Measurements from ENCODE around the gene WWOX. TPM values are rescaled to one million over a fixed set of nuclear protein-coding genes. Genes with fewer than 3 reads are reported as not detected.

WWOX gene
- total RNA-seq, 1 donor from 2014 or later = 8.9 TPM

DNA sequence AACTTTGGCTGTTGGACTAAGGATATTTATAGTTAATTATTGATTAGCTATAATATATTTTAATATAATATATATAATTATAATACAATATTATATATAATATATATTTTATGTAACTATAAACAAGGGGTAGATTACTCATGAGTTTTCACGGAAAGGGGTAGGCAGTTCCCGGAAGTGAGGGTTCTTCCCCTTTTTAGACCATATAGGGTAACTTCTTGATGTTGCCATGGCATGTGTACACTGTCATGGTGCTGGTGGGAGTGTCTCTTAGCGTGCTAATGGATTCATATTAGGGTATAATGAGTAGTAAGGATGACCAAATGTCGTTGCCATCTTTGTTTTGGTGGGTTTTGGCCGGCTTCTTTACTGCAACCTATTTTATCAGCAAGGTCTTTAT is 315.6 kb downstream of the WWOX start:
- no peaks in the 10 kb centered on the region for H3K4me1 ChIP-seq
- no peak for DNase-seq
- H3K27me3 ChIP-seq (ENCODE audit: low read depth) = no peaks in the 10 kb centered on the region
- peaks cover 11% of the 10 kb centered on the region for H3K9me3 ChIP-seq (replicated peaks)
- H3K4me3 ChIP-seq = no peak overlapping the region
- H3K36me3 ChIP-seq = no peaks in the 10 kb centered on the region
- intact Hi-C loops (cut with micrococcal nuclease) = loop anchor here (5.0 kb wide), 1 partner anchor 268 kb away; no protein-coding TSS in a partner anchor
- no peak overlapping the region for H3K27ac ChIP-seq (replicated peaks)
- TF ChIP-seq, protein P1, sequence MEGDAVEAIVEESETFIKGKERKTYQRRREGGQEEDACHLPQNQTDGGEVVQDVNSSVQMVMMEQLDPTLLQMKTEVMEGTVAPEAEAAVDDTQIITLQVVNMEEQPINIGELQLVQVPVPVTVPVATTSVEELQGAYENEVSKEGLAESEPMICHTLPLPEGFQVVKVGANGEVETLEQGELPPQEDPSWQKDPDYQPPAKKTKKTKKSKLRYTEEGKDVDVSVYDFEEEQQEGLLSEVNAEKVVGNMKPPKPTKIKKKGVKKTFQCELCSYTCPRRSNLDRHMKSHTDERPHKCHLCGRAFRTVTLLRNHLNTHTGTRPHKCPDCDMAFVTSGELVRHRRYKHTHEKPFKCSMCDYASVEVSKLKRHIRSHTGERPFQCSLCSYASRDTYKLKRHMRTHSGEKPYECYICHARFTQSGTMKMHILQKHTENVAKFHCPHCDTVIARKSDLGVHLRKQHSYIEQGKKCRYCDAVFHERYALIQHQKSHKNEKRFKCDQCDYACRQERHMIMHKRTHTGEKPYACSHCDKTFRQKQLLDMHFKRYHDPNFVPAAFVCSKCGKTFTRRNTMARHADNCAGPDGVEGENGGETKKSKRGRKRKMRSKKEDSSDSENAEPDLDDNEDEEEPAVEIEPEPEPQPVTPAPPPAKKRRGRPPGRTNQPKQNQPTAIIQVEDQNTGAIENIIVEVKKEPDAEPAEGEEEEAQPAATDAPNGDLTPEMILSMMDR (IDR thresholded peaks at IDR 0.05; ENCODE audit: borderline replicate concordance) = no peak

DNA sequence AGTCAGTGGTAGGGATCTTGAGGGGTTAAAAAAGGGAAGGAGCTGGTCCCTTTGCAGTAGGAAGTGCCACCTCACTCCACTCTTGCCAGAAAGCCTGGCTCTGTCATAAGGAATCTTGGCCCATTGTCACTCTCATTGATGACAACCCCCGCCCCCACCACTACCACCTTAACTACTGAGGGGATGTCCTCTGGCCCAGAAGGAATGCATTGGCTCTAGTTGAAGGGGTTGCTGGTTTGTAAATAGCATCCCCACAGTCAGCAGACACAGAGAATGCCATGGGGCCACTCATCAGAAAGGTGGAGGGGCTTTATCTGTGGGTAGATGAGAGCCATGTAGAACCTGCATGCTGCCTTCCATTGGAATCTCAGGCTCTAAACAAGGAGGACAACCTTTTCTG is 316.2 kb downstream of the WWOX start:
- no peak overlapping the region for H3K4me3 ChIP-seq
- no peak for DNase-seq
- no peaks in the 10 kb centered on the region for H3K27me3 ChIP-seq (ENCODE audit: low read depth)
- H3K36me3 ChIP-seq = no peaks in the 10 kb centered on the region
- peaks cover 11% of the 10 kb centered on the region for H3K9me3 ChIP-seq (replicated peaks)
- H3K4me1 ChIP-seq = no peaks in the 10 kb centered on the region
- TF ChIP-seq, protein P1 (IDR thresholded peaks at IDR 0.05; ENCODE audit: borderline replicate concordance) = no peak
- no peak overlapping the region for H3K27ac ChIP-seq (replicated peaks)
- intact Hi-C loops (cut with micrococcal nuclease) = loop anchor here (5.0 kb wide), 1 partner anchor 268 kb away; no protein-coding TSS in a partner anchor

DNA sequence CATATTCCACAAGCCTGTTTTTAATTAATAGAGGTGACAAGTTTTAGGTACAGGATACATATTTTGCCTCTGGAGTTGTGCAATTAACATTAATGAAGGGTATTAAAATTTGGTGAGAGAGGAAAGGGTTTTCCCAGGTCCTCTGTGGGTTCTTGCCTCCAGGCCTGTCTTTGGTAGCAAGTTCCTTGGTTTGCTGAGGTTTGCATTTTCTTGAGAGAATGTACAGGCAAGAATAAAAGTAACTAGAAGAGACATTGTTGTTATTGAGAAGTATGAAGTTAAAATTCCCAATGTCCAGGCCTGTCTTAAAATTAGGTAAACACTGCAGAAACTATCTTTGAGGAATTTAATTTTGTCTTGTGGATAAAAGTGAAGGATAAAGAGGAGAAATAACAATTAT is 316.9 kb downstream of the WWOX start:
- Histone ChIP-seq H3K4me1 (no peaks in the 10 kb centered on the region), H3K27ac (replicated peaks) (no peak overlapping the region), H3K36me3 (no peaks in the 10 kb centered on the region), H3K27me3 (ENCODE audit: low read depth) (no peaks in the 10 kb centered on the region), H3K4me3 (no peak overlapping the region), H3K9me3 (replicated peaks) (peaks cover 11% of the 10 kb centered on the region)
- intact Hi-C loops (cut with micrococcal nuclease) = loop anchor here (5.0 kb wide), 1 partner anchor 269 kb away; no protein-coding TSS in a partner anchor
- no peak for DNase-seq
- TF ChIP-seq, protein P1 (IDR thresholded peaks at IDR 0.05; ENCODE audit: borderline replicate concordance) = no peak

DNA sequence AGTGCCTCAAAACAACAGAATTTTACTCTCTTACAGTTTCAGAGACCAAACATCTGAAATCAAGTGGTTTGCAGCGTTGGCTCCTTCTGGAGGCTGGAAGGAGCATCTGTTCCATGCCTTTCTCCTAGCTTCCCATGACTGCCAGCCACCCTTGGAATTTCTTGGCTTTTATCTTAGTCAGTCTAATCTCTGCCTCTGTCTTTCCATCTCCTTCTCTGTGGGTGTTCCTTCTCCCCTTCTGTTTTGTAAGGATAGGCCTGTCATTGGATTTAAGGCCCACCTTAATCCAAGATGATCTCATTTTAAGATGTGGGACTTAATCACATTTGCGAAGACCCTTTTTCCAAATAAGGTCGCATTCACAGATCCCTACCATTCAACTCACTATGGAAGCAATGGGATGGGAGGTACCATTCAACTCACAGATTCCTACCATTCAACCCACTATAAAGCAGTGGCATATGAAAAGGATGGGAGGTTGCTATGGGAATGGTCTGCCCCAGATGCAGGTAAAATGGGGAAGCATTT is 321.8 kb downstream of the WWOX start:
- Histone ChIP-seq H3K4me1 (no peaks in the 10 kb centered on the region), H3K4me3 (no peak overlapping the region), H3K36me3 (no peaks in the 10 kb centered on the region), H3K27ac (replicated peaks) (no peak overlapping the region), H3K9me3 (replicated peaks) (no peaks in the 10 kb centered on the region), H3K27me3 (ENCODE audit: low read depth) (no peaks in the 10 kb centered on the region)
- intact Hi-C loops (cut with micrococcal nuclease) = no loop called here
- TF ChIP-seq, protein P1 (IDR thresholded peaks at IDR 0.05; ENCODE audit: borderline replicate concordance) = no peak
- no peak for DNase-seq

DNA sequence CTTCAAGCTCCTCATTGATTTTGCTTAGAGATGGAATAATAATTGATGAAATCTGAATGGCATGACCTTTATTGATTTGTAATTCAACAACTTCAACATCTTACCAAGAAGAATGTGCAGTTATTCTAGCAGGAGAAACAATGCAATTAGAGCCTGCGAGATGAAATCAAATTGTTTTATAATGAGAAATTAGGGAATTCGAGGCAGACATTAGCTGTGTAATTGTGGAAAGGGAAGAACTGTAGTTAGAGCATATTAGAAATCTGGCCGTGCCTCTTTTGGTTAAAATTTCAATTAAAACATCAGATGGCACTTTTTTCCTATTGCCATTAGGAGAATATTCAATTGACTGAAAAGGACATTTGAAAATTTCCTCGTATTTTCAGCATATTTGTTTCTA is 325.8 kb downstream of the WWOX start:
- no peaks in the 10 kb centered on the region for H3K4me1 ChIP-seq
- no peaks in the 10 kb centered on the region for H3K9me3 ChIP-seq (replicated peaks)
- H3K36me3 ChIP-seq = no peaks in the 10 kb centered on the region
- intact Hi-C loops (cut with micrococcal nuclease) = no loop called here
- H3K4me3 ChIP-seq = no peak overlapping the region
- H3K27me3 ChIP-seq (ENCODE audit: low read depth) = no peaks in the 10 kb centered on the region
- TF ChIP-seq, protein P1 (IDR thresholded peaks at IDR 0.05; ENCODE audit: borderline replicate concordance) = no peak
- no peak for DNase-seq
- H3K27ac ChIP-seq (replicated peaks) = no peak overlapping the region

Data from left ventricle myocardium inferior (tissue), 1 donor.